C4-2B (cell line): ENCODE results near the gene FAM53B.

ENCODE experiments used
- CTCF ChIP-seq: fragments of 450-650 bp; conservative IDR thresholded peaks from 2 replicates; pipeline ENCODE4 v1.5.1; 2017; ENCODE audit warnings: mild to moderate bottlenecking
- ZFX ChIP-seq: fragments of 450-650 bp; IDR thresholded peaks from 2 replicates; pipeline ENCODE4 v1.6.1; 2017

DNA sequence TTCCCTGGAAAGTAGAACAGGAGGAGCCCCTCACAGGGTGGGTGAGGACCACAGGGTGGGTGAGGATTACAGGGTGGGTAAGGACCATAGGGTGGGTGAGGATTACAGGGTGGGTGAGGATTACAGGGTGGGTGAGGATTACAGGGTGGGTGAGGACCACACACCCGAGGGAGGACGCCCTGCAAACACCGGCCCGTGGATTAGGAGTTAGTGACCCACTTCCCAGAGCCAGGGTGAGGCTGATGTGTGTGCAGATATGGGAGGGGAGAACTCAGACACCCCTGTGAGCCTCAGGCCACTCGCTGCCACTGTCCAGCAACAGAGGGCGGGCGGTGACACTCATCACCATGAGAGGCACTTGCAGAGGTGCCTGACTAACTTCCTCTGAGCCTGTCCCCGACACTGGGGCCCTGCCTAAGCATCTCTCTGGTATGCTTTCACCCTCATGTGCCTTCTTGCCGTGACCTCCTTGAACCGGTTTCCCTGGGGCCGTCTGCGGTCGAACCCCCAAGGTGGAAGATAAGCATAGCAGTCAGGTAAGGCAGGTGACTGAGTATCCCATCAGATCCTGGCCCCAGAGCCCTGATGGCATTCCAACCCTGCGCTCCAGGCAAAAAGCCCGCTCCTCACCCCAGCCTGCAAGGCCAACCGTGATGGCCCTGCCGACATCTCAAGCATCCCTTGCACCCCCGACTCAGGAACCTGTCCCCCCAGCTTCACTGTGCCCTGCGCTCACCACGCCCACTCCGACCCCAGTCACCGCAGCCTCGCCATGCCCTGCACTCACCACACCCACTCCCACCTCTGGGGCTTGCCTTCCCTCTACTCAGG lies 74.1 kb downstream of the FAM53B start:
- no peak for TF ChIP-seq CTCF
- no peak for TF ChIP-seq ZFX
